ENCODE measurements around the gene FBXW11.
A peak's percentile ranks its signal among the peaks of the same experiment; 100 is the strongest.

The FBXW11 gene

DNA sequence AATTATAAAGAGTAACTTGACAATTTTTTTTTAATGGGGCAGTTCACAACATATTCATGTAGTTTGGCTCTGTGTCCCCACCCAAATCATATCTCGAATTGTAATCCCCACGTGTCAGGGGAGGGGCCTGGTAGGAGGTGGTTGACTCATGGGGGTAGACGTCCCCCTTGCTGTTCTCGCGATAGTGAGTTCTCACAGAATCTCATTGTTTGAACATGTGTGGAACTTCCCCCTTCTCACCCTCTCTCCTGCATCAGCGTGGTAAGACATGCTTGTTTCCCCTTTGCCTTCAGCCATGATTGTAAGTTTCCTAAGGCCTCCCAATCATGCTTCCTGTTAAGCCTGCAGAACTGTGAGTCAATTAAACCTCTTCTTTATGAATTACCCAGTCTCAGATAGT lies 40.7 kb downstream of the FBXW11 start:
- Mint-ChIP-seq H3K9me3 (peaks cover 10% of the 10 kb centered on the region), H3K4me1 (peaks cover 86% of the 10 kb centered on the region), H3K4me3 (peak overlapping the region; percentile 30), H3K36me3 (ENCODE audit: low read depth) (peaks cover 49% of the 10 kb centered on the region), H3K27me3 (no peaks in the 10 kb centered on the region), H3K27ac (peak overlapping the region; percentile 94)
- ATAC-seq (peak; percentile 71), DNase-seq (peak; percentile 55)

DNA sequence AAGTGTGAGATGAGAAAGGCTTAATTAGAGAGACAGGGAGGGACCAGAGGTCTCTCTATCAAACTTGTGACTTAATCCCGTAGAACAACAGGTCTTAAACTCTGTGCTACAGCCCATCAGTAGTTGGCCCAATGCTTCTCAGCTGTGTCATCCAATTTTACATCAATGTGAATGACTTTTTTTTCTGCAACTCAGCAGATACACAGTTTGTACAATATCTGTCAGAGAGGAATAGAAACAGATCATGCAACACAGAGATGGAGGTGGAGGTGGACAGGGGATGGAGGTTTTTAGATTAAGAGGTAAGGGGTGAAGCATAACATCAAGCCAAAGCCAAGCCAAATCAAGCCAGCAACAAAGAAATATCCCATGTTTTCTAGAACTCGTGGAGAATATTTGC lies 43.0 kb downstream of the FBXW11 start:
- Mint-ChIP-seq H3K4me3 (no peak overlapping the region), H3K27ac (peak overlapping the region; percentile 91), H3K9me3 (peaks cover 10% of the 10 kb centered on the region), H3K36me3 (ENCODE audit: low read depth) (peaks cover 39% of the 10 kb centered on the region), H3K4me1 (peaks cover 92% of the 10 kb centered on the region), H3K27me3 (no peaks in the 10 kb centered on the region)
- DNase-seq (no peak), ATAC-seq (no peak)

DNA sequence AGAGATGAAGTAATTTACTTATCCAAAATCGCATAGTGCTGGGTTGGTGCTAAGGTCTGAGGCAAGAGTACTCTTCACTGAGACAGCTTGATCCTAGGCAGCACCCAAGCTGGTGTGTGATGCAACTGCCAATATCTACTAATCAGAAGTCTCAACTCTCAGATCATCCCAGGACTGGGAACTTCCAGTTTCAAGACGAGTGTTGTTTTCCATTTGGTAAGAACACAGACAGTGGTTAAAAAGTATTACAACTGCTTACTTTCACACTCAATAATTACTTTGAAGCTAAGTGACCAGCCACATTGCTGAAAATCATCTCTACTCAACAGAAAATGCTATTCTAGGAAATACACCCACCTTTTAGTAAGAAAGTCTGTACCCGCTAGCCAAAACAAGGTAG lies 45.3 kb downstream of the FBXW11 start:
- H3K4me3 Mint-ChIP-seq = peak overlapping the region; percentile 63
- H3K9me3 Mint-ChIP-seq = peaks cover 8% of the 10 kb centered on the region
- DNase-seq (peak; percentile 54), ATAC-seq (peak; percentile 73)
- H3K27me3 Mint-ChIP-seq = no peaks in the 10 kb centered on the region
- H3K27ac Mint-ChIP-seq = peak overlapping the region; percentile 91
- peaks cover 24% of the 10 kb centered on the region for H3K36me3 Mint-ChIP-seq (ENCODE audit: low read depth)
- H3K4me1 Mint-ChIP-seq = peaks cover 99% of the 10 kb centered on the region

DNA sequence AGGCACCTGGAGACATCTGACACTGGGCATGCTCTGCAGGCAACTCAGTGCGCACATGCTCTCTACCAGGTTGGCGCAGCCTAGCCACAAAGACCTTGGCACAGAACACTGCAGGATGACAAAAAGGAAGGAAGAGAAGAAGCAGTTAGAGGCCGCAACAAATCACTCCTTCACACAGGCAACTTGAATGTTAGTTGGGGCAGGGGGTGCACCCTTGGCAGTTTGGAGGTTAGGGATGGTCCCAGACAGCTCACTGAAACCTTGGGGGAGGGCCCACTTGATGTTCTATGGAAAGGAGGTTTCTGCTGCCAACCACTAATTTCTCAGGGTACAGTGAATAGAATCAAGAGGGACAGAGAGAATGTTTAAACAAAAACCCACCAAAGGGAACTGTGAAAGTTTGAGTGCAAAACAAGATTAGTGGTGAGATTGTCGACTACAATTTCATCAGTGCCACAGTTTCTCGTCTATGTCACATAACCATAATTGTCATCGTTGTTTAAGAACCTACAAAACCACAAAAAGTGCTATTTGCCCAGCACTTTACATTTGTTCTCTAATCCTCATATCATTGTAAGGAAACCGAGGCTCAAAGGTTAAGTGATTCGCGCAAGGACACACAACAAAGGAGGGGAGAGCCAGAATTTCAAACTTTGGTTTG lies 48.7 kb downstream of the FBXW11 start:
- peak overlapping the region; percentile 94 for H3K27ac Mint-ChIP-seq
- H3K27me3 Mint-ChIP-seq = no peaks in the 10 kb centered on the region
- H3K36me3 Mint-ChIP-seq (ENCODE audit: low read depth) = peaks cover 8% of the 10 kb centered on the region
- peak overlapping the region; percentile 60 for H3K4me3 Mint-ChIP-seq
- H3K4me1 Mint-ChIP-seq = peaks cover 98% of the 10 kb centered on the region
- ATAC-seq (peak; percentile 83), DNase-seq (peak; percentile 74)
- H3K9me3 Mint-ChIP-seq = no peaks in the 10 kb centered on the region

DNA sequence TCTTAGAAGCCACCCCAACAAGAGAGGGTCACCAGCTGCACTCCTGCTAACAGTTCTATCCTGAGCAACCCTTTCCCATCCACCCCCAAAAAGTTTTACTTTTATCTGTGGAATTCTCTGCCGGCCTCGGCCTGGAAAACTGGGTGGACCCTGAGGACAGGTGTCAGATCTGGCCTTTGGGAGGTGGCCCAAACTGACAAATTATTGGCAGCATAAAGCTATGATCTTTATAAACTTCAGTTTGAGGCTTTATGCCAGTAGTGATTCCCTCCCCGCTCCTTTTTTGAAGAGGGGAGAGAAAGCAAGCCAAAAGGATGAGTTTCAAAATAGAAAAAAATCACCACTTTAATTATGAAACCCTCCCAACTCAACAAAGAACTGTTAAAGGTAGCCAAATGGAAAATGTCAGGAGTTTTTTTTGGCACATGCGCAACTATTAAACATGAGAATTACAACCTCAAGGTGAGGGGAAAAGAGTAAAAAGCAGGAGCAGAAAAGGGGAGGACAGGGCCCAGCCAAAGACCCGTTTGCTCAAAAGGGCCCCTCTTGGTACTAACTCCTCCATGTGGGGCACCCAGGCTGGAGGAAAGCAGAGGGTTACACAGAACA lies 49.4 kb downstream of the FBXW11 start:
- Mint-ChIP-seq H3K27me3 (no peaks in the 10 kb centered on the region), H3K36me3 (ENCODE audit: low read depth) (peaks cover 6% of the 10 kb centered on the region), H3K27ac (peak overlapping the region; percentile 94), H3K4me1 (peaks cover 93% of the 10 kb centered on the region), H3K9me3 (no peaks in the 10 kb centered on the region), H3K4me3 (peak overlapping the region; percentile 60)
- DNase-seq (no peak), ATAC-seq (peak; percentile 0)

DNA sequence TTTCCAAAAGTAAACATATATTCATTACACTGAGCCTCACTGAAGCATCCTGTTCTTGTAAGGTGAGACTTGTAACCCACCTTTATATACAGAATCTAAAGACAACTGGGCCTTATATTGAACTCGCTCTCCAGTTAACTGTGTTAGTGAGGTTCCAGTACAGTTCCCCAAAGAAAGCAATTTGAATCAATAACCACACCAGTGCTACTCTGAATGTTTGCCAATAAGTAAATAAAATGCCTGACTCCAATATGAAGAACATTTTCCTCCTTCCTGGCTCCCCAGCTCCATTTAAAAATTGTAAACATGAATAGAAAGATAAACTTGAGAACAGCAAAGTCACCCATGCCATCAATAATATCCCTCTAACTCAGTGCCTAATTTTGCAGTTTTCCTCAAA lies 50.1 kb downstream of the FBXW11 start:
- Mint-ChIP-seq H3K9me3 (no peaks in the 10 kb centered on the region), H3K4me1 (peaks cover 88% of the 10 kb centered on the region), H3K27ac (peak overlapping the region; percentile 94), H3K27me3 (no peaks in the 10 kb centered on the region), H3K36me3 (ENCODE audit: low read depth) (peaks cover 6% of the 10 kb centered on the region), H3K4me3 (peak overlapping the region; percentile 60)
- DNase-seq (no peak), ATAC-seq (no peak)

DNA sequence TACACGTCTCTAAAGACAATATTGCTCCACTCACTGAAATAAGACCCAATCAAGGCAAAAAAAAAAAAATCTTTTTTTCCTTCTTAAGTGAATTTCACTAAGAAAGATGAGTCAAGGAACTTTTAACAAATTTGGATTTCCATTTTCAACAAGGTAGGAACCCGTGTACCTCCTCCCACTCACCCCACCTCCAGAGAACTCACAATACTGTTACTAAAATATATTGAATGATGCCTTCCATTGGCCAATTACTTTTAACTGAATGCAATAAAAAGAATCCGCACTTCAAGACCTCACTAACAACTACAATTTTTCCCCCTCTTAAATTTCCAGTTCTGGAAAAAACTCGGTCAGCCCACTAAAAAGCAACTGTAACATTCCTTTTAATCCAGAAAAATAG lies 50.7 kb downstream of the FBXW11 start:
- H3K4me3 Mint-ChIP-seq = peak overlapping the region; percentile 60
- ATAC-seq = no peak
- H3K4me1 Mint-ChIP-seq = peaks cover 82% of the 10 kb centered on the region
- H3K27ac Mint-ChIP-seq = peak overlapping the region; percentile 36
- no peaks in the 10 kb centered on the region for H3K9me3 Mint-ChIP-seq
- H3K36me3 Mint-ChIP-seq (ENCODE audit: low read depth) = peaks cover 4% of the 10 kb centered on the region
- H3K27me3 Mint-ChIP-seq = no peaks in the 10 kb centered on the region
- no peak for DNase-seq

DNA sequence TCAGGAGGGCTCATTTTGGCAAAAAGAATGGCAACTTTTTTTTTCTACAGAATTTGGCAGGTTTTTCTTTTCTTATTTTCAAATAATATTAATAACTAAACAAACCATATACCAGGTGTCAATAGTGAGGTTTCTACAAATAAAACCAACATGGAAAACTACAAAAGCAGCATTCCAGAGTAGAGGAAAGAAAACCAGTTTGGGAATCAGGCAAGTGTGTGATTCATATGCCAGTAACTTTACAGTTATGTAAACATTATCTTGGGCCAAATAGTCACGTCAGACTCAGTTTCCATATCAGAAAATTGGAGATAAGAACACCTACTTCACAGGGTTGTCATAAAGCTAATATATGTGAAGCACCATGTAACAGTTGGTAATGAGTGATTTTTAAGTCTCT lies 51.7 kb downstream of the FBXW11 start:
- no peaks in the 10 kb centered on the region for H3K27me3 Mint-ChIP-seq
- ATAC-seq (no peak), DNase-seq (no peak)
- H3K4me1 Mint-ChIP-seq = peaks cover 75% of the 10 kb centered on the region
- H3K27ac Mint-ChIP-seq = no peak overlapping the region
- H3K9me3 Mint-ChIP-seq = no peaks in the 10 kb centered on the region
- peaks cover 3% of the 10 kb centered on the region for H3K36me3 Mint-ChIP-seq (ENCODE audit: low read depth)
- H3K4me3 Mint-ChIP-seq = no peak overlapping the region

DNA sequence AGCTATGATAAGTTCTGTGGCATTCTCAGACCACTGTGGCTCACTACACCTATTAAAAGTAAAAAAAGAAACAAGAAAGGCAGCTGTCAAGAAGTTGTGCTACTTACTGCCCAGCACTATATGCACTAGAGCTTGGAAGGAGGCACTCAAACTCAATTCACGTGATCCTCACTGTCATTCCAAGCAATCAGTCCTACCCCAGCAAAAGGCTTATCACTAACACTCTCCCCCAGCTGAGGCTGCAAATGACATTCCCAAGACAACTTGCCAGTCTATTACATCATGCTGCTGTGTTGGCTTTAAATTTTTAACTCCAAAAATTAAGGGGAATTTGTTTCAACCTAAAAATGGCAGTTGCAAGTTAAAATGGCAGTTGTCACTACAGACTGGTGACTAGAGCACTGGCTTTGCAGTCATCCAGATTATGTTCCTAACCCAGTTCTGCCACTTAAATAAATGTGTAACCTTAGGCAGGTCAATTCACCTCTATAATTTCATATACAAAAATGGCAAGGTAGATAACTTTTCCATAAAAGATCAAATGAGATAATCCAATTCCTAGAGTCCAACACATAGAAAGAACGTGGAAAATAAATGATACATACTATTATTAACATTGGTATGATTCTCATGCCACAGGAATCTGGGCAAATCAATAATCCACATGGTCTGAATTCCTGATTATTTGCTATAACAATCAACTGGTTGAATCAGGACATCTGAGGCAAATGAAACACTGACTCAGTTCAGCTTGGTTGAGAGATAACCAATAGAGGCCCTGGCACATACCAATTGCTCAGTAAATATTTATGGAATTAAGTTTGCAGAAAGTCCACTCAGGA lies 52.4 kb downstream of the FBXW11 start:
- DNase-seq (no peak), ATAC-seq (no peak)
- Mint-ChIP-seq H3K4me1 (peaks cover 72% of the 10 kb centered on the region), H3K27me3 (no peaks in the 10 kb centered on the region), H3K36me3 (ENCODE audit: low read depth) (no peaks in the 10 kb centered on the region), H3K4me3 (no peak overlapping the region), H3K9me3 (no peaks in the 10 kb centered on the region), H3K27ac (no peak overlapping the region)

DNA sequence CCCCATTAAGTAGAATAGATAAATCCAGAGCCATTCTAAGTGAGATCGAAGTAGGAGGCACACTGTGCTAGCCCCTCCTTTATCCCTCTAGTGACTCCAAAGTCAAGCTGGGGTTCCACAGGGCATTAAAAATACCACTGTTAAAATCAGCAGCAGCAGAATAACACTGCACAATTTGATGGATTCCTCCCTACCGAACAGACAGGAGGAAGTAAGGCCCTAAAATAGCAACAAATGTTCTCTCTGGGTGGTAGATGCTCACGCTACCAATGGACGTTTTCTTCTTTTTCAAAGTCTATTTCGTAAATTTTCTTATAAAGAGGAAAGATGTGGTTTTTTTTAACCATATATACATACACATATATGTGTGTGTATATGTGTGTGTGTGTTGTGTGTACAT lies 54.4 kb downstream of the FBXW11 start:
- DNase-seq (no peak), ATAC-seq (no peak)
- no peaks in the 10 kb centered on the region for H3K27me3 Mint-ChIP-seq
- H3K27ac Mint-ChIP-seq = no peak overlapping the region
- no peaks in the 10 kb centered on the region for H3K9me3 Mint-ChIP-seq
- H3K4me1 Mint-ChIP-seq = peaks cover 57% of the 10 kb centered on the region
- peaks cover 3% of the 10 kb centered on the region for H3K36me3 Mint-ChIP-seq (ENCODE audit: low read depth)
- no peak overlapping the region for H3K4me3 Mint-ChIP-seq

DNA sequence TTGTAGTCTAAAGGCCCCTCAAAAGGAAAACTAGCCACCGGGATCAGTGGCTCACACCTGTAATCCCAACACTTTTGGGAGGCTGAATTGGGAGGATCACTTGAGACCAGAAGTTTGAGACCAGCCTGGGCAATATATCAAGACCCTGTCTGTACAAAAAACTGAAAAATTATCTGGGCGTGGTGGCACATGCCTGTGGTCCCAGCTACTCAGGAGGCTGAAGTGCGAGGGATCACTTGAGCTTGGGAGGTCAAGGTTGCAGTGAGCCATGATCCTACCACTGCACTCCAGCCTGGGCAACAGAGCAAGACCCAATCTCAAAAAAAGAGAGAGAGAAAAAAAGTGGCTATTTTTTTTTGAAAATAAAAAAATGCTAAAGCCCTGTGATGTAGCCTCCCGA lies 55.2 kb downstream of the FBXW11 start:
- H3K9me3 Mint-ChIP-seq = no peaks in the 10 kb centered on the region
- no peak for DNase-seq
- ATAC-seq = no peak
- peaks cover 3% of the 10 kb centered on the region for H3K36me3 Mint-ChIP-seq (ENCODE audit: low read depth)
- H3K27me3 Mint-ChIP-seq = no peaks in the 10 kb centered on the region
- H3K27ac Mint-ChIP-seq = no peak overlapping the region
- H3K4me3 Mint-ChIP-seq = no peak overlapping the region
- peaks cover 55% of the 10 kb centered on the region for H3K4me1 Mint-ChIP-seq

DNA sequence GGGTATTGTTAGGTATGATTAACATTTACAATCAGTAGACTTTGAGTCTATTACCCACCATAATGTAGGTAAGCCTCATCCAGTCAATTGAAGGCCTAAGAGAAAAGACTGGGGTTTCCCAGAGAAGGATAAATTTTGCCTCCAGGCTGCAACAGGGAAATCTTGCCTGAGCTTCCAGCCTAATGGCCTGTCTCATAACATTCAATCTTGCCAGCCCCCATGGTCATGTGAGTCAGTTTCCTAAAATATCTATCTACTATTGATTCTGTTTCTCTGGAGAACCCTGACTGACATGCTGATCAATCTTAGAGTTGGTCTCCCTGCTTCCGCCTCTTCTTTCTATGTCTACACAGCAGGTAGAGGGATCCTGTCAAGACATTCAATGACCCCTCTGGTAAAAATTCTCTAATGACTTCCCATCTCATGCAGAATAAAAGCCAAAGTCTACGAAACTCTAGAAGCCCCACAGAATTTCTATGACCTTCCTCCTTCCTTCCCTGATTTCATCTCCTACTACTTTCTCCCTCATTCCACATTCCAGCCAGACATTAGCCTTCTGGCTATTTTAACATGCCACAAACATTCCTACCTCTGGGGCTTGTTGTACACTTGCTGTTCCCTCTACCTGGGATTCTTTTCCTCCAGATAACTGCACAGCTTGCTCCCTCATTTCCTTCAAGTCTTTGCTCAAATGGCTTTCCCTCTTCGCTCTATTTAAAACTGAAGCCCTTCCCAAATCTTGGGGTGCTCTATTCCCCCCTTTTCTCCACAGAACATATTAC lies 60.2 kb downstream of the FBXW11 start:
- DNase-seq (no peak), ATAC-seq (no peak)
- no peak overlapping the region for H3K27ac Mint-ChIP-seq
- no peaks in the 10 kb centered on the region for H3K27me3 Mint-ChIP-seq
- peaks cover 38% of the 10 kb centered on the region for H3K4me1 Mint-ChIP-seq
- H3K4me3 Mint-ChIP-seq = no peak overlapping the region
- H3K9me3 Mint-ChIP-seq = no peaks in the 10 kb centered on the region
- H3K36me3 Mint-ChIP-seq (ENCODE audit: low read depth) = peaks cover 8% of the 10 kb centered on the region

DNA sequence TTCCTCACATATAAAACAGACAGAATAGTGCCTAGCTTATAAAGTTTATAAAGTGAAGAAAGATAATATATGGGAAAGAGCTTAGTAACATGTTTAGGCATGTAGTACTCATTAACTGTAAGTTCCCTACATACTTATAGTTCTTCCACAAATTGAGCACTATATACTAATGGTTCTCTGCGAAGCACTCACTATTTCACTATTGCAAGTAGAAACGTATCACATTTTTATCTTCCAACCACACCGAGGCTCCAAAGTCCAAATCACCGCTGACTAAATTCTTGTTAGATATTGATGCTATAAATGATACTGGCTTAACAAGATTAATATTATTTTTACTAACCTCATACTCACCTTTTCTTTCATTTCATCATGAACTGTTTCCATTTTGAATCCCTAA lies 61.0 kb downstream of the FBXW11 start:
- H3K4me3 Mint-ChIP-seq = no peak overlapping the region
- H3K9me3 Mint-ChIP-seq = no peaks in the 10 kb centered on the region
- H3K4me1 Mint-ChIP-seq = peaks cover 44% of the 10 kb centered on the region
- DNase-seq (no peak), ATAC-seq (no peak)
- no peaks in the 10 kb centered on the region for H3K27me3 Mint-ChIP-seq
- H3K27ac Mint-ChIP-seq = no peak overlapping the region
- peaks cover 8% of the 10 kb centered on the region for H3K36me3 Mint-ChIP-seq (ENCODE audit: low read depth)

DNA sequence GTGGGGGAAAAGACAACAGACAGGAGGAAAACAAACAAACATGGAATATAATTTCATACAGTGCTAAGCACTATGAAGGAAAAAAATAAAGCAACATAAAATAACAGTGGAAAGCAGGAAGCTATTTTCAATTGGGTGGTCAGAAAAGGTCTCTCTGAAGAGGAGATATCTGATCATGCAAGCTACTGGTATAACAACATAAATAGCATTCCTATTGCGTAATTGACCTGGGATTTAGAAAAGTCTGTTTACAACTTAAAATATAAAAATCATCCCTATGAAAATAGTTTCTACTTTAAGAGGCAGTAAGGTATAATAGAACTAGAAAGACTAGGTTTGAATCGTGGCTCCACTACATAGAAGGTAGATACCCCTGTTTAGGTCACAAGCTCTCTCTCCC lies 61.4 kb downstream of the FBXW11 start:
- DNase-seq (no peak), ATAC-seq (no peak)
- no peaks in the 10 kb centered on the region for H3K9me3 Mint-ChIP-seq
- H3K4me3 Mint-ChIP-seq = no peak overlapping the region
- H3K27ac Mint-ChIP-seq = no peak overlapping the region
- H3K27me3 Mint-ChIP-seq = no peaks in the 10 kb centered on the region
- H3K36me3 Mint-ChIP-seq (ENCODE audit: low read depth) = peaks cover 10% of the 10 kb centered on the region
- H3K4me1 Mint-ChIP-seq = peaks cover 46% of the 10 kb centered on the region

Measured in activated naive CD8-positive, alpha-beta T cell treated with anti-CD3 and anti-CD28 coated beads, Interleukin-2, amount 50 U/mL, for 24 hours (primary cell).